Stomach (tissue), 4 donors: ENCODE measurements around the gene GIMAP7.

Experiments
- CTCF ChIP-seq, 7 experiments: fragments of 450-650 bp in 4 of 7; fragments of 200-600 bp in 3 of 7; sonication (generic) in 3 of 7; IDR thresholded peaks; one replicate each; pipeline ENCODE4 v1.5.1; 2016 to 2019; ENCODE audit warnings: antibody characterized with exemption in 7 of 7, control low read depth in 2 of 7, mild to moderate bottlenecking in 1 of 7
- POLR2AphosphoS5 ChIP-seq, 3 donors: sonication (generic); formaldehyde crosslinking; IDR thresholded peaks; one replicate each; pipeline ENCODE4 v1.6.1; 2016; ENCODE audit warnings: antibody characterized with exemption in 3 of 3

GRCh38 chr7:150507947-150508602 is 6.6 kb upstream of the GIMAP7 start:
- TF ChIP-seq CTCF (IDR thresholded peaks at IDR 0.05) (no peak), POLR2AphosphoS5 (IDR thresholded peaks at IDR 0.05) (no peak)
